ENCODE data around the gene ARHGAP24. TPM values are rescaled to one million over a fixed set of nuclear protein-coding genes. Genes with fewer than 3 reads are reported as not detected.
A peak's percentile ranks its signal among the peaks of the same experiment; 100 is the strongest.

ARHGAP24 gene
- polyA plus RNA-seq, 3 donors, result 12.5 to 32.0 (median 18.8) TPM

GRCh38 chr4:85522836-85523235 is 47.9 kb downstream of the ARHGAP24 start:
- intact Hi-C loops (cut with micrococcal nuclease), result no loop called here
- Histone ChIP-seq H3K4me3 (replicated peaks in 1 of 3; ENCODE audit: low read depth in 2 of 3, low read length in 3 of 3) (no peak overlapping the region), H3K4me1 (ENCODE audit: control insufficient read depth in 1 of 2, insufficient read depth in 2 of 2, low read length in 2 of 2) (no peaks in the 10 kb centered on the region), H3K36me3 (replicated peaks in 1 of 2; ENCODE audit: control insufficient read depth in 1 of 2, insufficient read depth in 2 of 2, low read length in 2 of 2) (no peaks in the 10 kb centered on the region), H3K4me2 (replicated peaks; ENCODE audit: extremely low read depth, low read length, poor library complexity, severe bottlenecking) (no peak overlapping the region), H3K27ac (ENCODE audit: low read depth in 1 of 2, low read length in 2 of 2) (no peak overlapping the region), H2AFZ (ENCODE audit: insufficient read depth, low read depth, low read length, poor library complexity, severe bottlenecking) (no peak overlapping the region), H3K9me3 (replicated peaks in 1 of 2; ENCODE audit: control insufficient read depth in 1 of 2, insufficient read depth in 1 of 2, low read length in 2 of 2) (no peaks in the 10 kb centered on the region), H3K79me2 (ENCODE audit: insufficient read depth, low read length) (peaks cover 8% of the 10 kb centered on the region), H3K9ac (ENCODE audit: insufficient read depth, low read length, poor library complexity, severe bottlenecking) (no peak overlapping the region), H3K27me3 (ENCODE audit: control insufficient read depth in 2 of 2, insufficient read depth in 2 of 2, low read length in 2 of 2) (no peaks in the 10 kb centered on the region), H4K20me1 (ENCODE audit: insufficient read depth, low read length) (peaks cover 91% of the 10 kb centered on the region)
- no peak for TF ChIP-seq CTCF (IDR thresholded peaks at IDR 0.05)
- H3K36me3 Mint-ChIP-seq, result peaks cover 5 to 14% of the 10 kb centered on the region in 2 donors
- no peak for DNase-seq
- H3K4me3 Mint-ChIP-seq, result no peak overlapping the region
- H3K27me3 Mint-ChIP-seq (ENCODE audit: low read depth in 3 of 3), result no peaks in the 10 kb centered on the region
- WGBS (ENCODE audit: insufficient coverage), result no CpG with 5 or more reads among the region's 3 CpGs
- no peak overlapping the region for H3K27ac Mint-ChIP-seq
- H3K9me3 Mint-ChIP-seq, result peaks cover 0 to 3% (median 0%) of the 10 kb centered on the region in 7 donors
- H3K4me1 Mint-ChIP-seq, result peaks cover 3% of the 10 kb centered on the region

GRCh38 chr4:85527815-85528214 is 52.9 kb downstream of the ARHGAP24 start:
- Histone ChIP-seq H3K36me3 (replicated peaks in 1 of 2; ENCODE audit: control insufficient read depth in 1 of 2, insufficient read depth in 2 of 2, low read length in 2 of 2) (no peaks in the 10 kb centered on the region), H4K20me1 (ENCODE audit: insufficient read depth, low read length) (peaks cover 78% of the 10 kb centered on the region), H3K9ac (ENCODE audit: insufficient read depth, low read length, poor library complexity, severe bottlenecking) (no peak overlapping the region), H3K27ac (ENCODE audit: low read depth in 1 of 2, low read length in 2 of 2) (no peak overlapping the region), H3K4me2 (replicated peaks; ENCODE audit: extremely low read depth, low read length, poor library complexity, severe bottlenecking) (no peak overlapping the region), H3K4me1 (ENCODE audit: control insufficient read depth in 1 of 2, insufficient read depth in 2 of 2, low read length in 2 of 2) (peaks cover 6 to 10% of the 10 kb centered on the region in 2 donors), H3K79me2 (ENCODE audit: insufficient read depth, low read length) (peaks cover 3% of the 10 kb centered on the region), H3K27me3 (ENCODE audit: control insufficient read depth in 2 of 2, insufficient read depth in 2 of 2, low read length in 2 of 2) (no peaks in the 10 kb centered on the region), H2AFZ (ENCODE audit: insufficient read depth, low read depth, low read length, poor library complexity, severe bottlenecking) (no peak overlapping the region), H3K9me3 (replicated peaks in 1 of 2; ENCODE audit: control insufficient read depth in 1 of 2, insufficient read depth in 1 of 2, low read length in 2 of 2) (no peaks in the 10 kb centered on the region), H3K4me3 (replicated peaks in 1 of 3; ENCODE audit: low read depth in 2 of 3, low read length in 3 of 3) (no peak overlapping the region)
- Mint-ChIP-seq H3K9me3 (no peaks in the 10 kb centered on the region), H3K36me3 (peaks cover 1 to 2% of the 10 kb centered on the region in 2 donors), H3K4me3 (no peak overlapping the region), H3K4me1 (peaks cover 14% of the 10 kb centered on the region), H3K27ac (peak overlapping the region in 1 of 7 donors; percentile 14), H3K27me3 (ENCODE audit: low read depth in 3 of 3) (peaks cover 0 to 1% (median 0%) of the 10 kb centered on the region in 3 donors)
- intact Hi-C loops (cut with micrococcal nuclease), result no loop called here
- no peak for DNase-seq
- TF ChIP-seq CTCF (IDR thresholded peaks at IDR 0.05), result no peak
- WGBS (ENCODE audit: insufficient coverage), result 100% methylated on average over 1 of the region's 2 CpGs

All from CD14-positive monocyte (primary cell).